GM23338 (cell line): Measurements from ENCODE around the gene COX10. TPM values are rescaled to one million over a fixed set of nuclear protein-coding genes. Genes with fewer than 3 reads are reported as not detected.

Experiments used
- ATAC-seq: fragments of 200-7000 bp; cut with Tn5 transposase; 3 replicates; pipeline ENCODE4 v1.9.1; 2020
- DNase-seq: peaks from one replicate; pipeline ENCODE4 v3.0.0-alpha.2; 2015; ENCODE audit warnings: low spot score
- H2AFZ ChIP-seq: fragments of 200-600 bp; sonication (generic); 2 replicates; pipeline ENCODE4 v1.8.0; 2016; ENCODE audit warnings: antibody characterized with exemption, mild to moderate bottlenecking, moderate library complexity
- H3F3A ChIP-seq: fragments of 200-600 bp; sonication (generic); replicated peaks from 2 replicates; pipeline ENCODE4 v1.8.0; 2017; ENCODE audit warnings: antibody characterized with exemption, mixed run types, low read depth
- H3K27ac ChIP-seq: fragments of 200-600 bp; sonication (generic); 2 replicates; pipeline ENCODE4 v1.6.1; 2016; ENCODE audit warnings: low read depth
- H3K27me3 ChIP-seq: fragments of 200-600 bp; sonication (generic); 2 replicates; pipeline ENCODE4 v1.8.0; 2016; ENCODE audit warnings: mild to moderate bottlenecking, mixed run types, moderate library complexity; ENCODE audit not compliant: insufficient read depth
- H3K36me3 ChIP-seq: fragments of 200-600 bp; sonication (generic); 2 replicates; pipeline ENCODE4 v1.8.0; 2016; ENCODE audit warnings: mild to moderate bottlenecking; ENCODE audit not compliant: insufficient read depth
- H3K4me1 ChIP-seq: fragments of 200-600 bp; sonication (generic); 2 replicates; pipeline ENCODE4 v1.8.0; 2016; ENCODE audit warnings: mild to moderate bottlenecking, moderate library complexity; ENCODE audit not compliant: insufficient read depth
- H3K4me2 ChIP-seq: fragments of 200-600 bp; sonication (generic); 2 replicates; pipeline ENCODE4 v1.7.1; 2017; ENCODE audit warnings: mixed run types
- H3K4me3 ChIP-seq: fragments of 200-600 bp; sonication (generic); 2 replicates; pipeline ENCODE4 v1.6.1; 2016; ENCODE audit warnings: mixed run types
- H3K79me2 ChIP-seq: fragments of 200-600 bp; sonication (generic); replicated peaks from 2 replicates; pipeline ENCODE4 v1.8.0; 2017; ENCODE audit warnings: mild to moderate bottlenecking; ENCODE audit not compliant: insufficient read depth
- H3K9me2 ChIP-seq: fragments of 200-600 bp; sonication (generic); 2 replicates; pipeline ENCODE4 v1.8.0; 2017; ENCODE audit not compliant: insufficient read depth
- H4K20me1 ChIP-seq: fragments of 200-600 bp; sonication (generic); replicated peaks from 2 replicates; pipeline ENCODE4 v1.8.0; 2017; ENCODE audit warnings: mild to moderate bottlenecking; ENCODE audit not compliant: insufficient read depth
- H3K27ac Mint-ChIP-seq: 2 replicates; pipeline ENCODE4 v1.8.0; 2020; ENCODE audit warnings: inconsistent platforms, mild to moderate bottlenecking, moderate library complexity, mixed read lengths
- H3K27me3 Mint-ChIP-seq: 3 replicates; pipeline ENCODE4 v1.8.0; 2022; ENCODE audit warnings: low read depth, mild to moderate bottlenecking, moderate library complexity, mixed read lengths, inconsistent platforms; ENCODE audit not compliant: insufficient read depth, poor library complexity
- H3K36me3 Mint-ChIP-seq: 3 replicates; pipeline ENCODE4 v1.8.0; 2021; ENCODE audit warnings: low read depth, mild to moderate bottlenecking, inconsistent platforms, moderate library complexity, mixed read lengths
- H3K4me1 Mint-ChIP-seq: 3 replicates; pipeline ENCODE4 v1.8.0; 2020; ENCODE audit warnings: mild to moderate bottlenecking, inconsistent platforms, mixed read lengths
- H3K4me3 Mint-ChIP-seq: 3 replicates; pipeline ENCODE4 v1.8.0; 2021; ENCODE audit warnings: moderate library complexity, mild to moderate bottlenecking, inconsistent platforms, mixed read lengths
- H3K9me3 Mint-ChIP-seq: 3 replicates; pipeline ENCODE4 v1.8.0; 2020; ENCODE audit warnings: moderate library complexity, mild to moderate bottlenecking, inconsistent platforms, mixed read lengths
- CREB1 ChIP-seq: fragments of 250-450 bp; sonication (Bioruptor Pico); IDR thresholded peaks from 2 replicates; pipeline ENCODE4 v1.5.0; 2020; ENCODE audit warnings: low read depth, mild to moderate bottlenecking, moderate library complexity
- CTCF ChIP-seq, 2 experiments: fragments of 200-600 bp in 1 of 2; sonication (generic) in 1 of 2; conservative IDR thresholded peaks; 2 replicates each; pipeline versions ENCODE4 v1.5.1 to v1.6.1; 2016 to 2017; ENCODE audit warnings: antibody characterized with exemption in 2 of 2, low read depth in 2 of 2, mild to moderate bottlenecking in 2 of 2, moderate library complexity in 1 of 2
- ETS1 ChIP-seq: IDR thresholded peaks from 2 replicates; pipeline ENCODE4 v1.6.1; 2016; ENCODE audit warnings: antibody characterized with exemption
- EZH2 ChIP-seq: fragments of 200-600 bp; sonication (generic); IDR thresholded peaks from one replicate; pipeline ENCODE4 v1.8.0; 2017; ENCODE audit warnings: antibody characterized with exemption, mild to moderate bottlenecking, low read depth; ENCODE audit not compliant: unreplicated experiment
- EZH2phosphoT487 ChIP-seq: fragments of 200-600 bp; sonication (generic); IDR thresholded peaks from one replicate; pipeline ENCODE4 v1.8.1; 2018; ENCODE audit warnings: antibody characterized with exemption; ENCODE audit not compliant: unreplicated experiment
- JUNB ChIP-seq: IDR thresholded peaks from one replicate; pipeline ENCODE4 v1.6.1; 2016; ENCODE audit warnings: antibody characterized with exemption; ENCODE audit not compliant: unreplicated experiment
- NANOG ChIP-seq: IDR thresholded peaks from 2 replicates; pipeline ENCODE4 v1.6.1; 2016; ENCODE audit warnings: antibody characterized with exemption, borderline replicate concordance
- POLR2AphosphoS5 ChIP-seq: IDR thresholded peaks from 2 replicates; pipeline ENCODE4 v1.6.1; 2016; ENCODE audit warnings: antibody characterized with exemption, low read depth
- REST ChIP-seq: IDR thresholded peaks from one replicate; pipeline ENCODE4 v1.6.1; 2018; ENCODE audit warnings: antibody characterized with exemption; ENCODE audit not compliant: unreplicated experiment
- STAT1 ChIP-seq: IDR thresholded peaks from one replicate; pipeline ENCODE4 v1.6.1; 2016; ENCODE audit warnings: antibody characterized with exemption; ENCODE audit not compliant: unreplicated experiment
- ZNF114 ChIP-seq: fragments of 250-450 bp; sonication (Bioruptor Pico); IDR thresholded peaks from 2 replicates; pipeline ENCODE4 v1.5.0; 2020; ENCODE audit warnings: mild to moderate bottlenecking, moderate library complexity
- ZNF331 ChIP-seq: fragments of 250-450 bp; sonication (Bioruptor Pico); IDR thresholded peaks from 2 replicates; pipeline ENCODE4 v1.5.0; 2020; ENCODE audit warnings: low read depth, mild to moderate bottlenecking, moderate library complexity
- ZNF462 ChIP-seq: fragments of 250-450 bp; sonication (Bioruptor Pico); IDR thresholded peaks from 2 replicates; pipeline ENCODE4 v1.5.0; 2020; ENCODE audit warnings: mild to moderate bottlenecking, moderate library complexity
- polyA plus RNA-seq: library from polyadenylated mRNA; unstranded; fragments of >200 nt; fragmentation: Nextera tagmentation; extraction: Ambion mirVana; gene quantifications from 2 replicates; pipeline ENCODE4 v1.2.1, GENCODE V29; 2016
- total RNA-seq: library from RNA; depleted of rRNA; stranded (reverse); fragments of >200 nt; shearing (Covaris generic); gene quantifications from 2 replicates; pipeline ENCODE4 v1.2.3, GENCODE V29; 2014

Gene COX10
- total and polyA plus RNA-seq, 2 experiments from 2014 or later: 25.7 to 46.6 TPM

- Histone ChIP-seq H3F3A (no peaks in the 10 kb centered on the region), H3K9me2 (no peaks in the 10 kb centered on the region), H3K4me1 (peaks cover 4% of the 10 kb centered on the region; the same call in 1 of the 2 replicates), H3K4me3 (no peak overlapping the region), H4K20me1 (peaks cover 11% of the 10 kb centered on the region; the same call in 1 of the 2 replicates), H3K4me2 (no peak overlapping the region), H3K79me2 (peaks cover 74% of the 10 kb centered on the region), H3K27me3 (no peaks in the 10 kb centered on the region), H3K36me3 (no peaks in the 10 kb centered on the region), H3K27ac (no peak overlapping the region), H2AFZ (no peak overlapping the region)
- ATAC-seq (no peak), DNase-seq (no peak)
- Mint-ChIP-seq H3K27me3 (no peaks in the 10 kb centered on the region), H3K4me3 (no peak overlapping the region), H3K27ac (no peak overlapping the region), H3K4me1 (peaks cover 17% of the 10 kb centered on the region), H3K9me3 (no peaks in the 10 kb centered on the region), H3K36me3 (no peaks in the 10 kb centered on the region)
- TF ChIP-seq REST (no peak), ZNF462 (CRISPR knock-in tag) (no peak), POLR2AphosphoS5 (no peak), JUNB (no peak), ZNF331 (no peak), NANOG (no peak), CREB1 (CRISPR knock-in tag) (no peak), EZH2phosphoT487 (no peak), STAT1 (no peak), ZNF114 (CRISPR knock-in tag) (no peak), ETS1 (no peak), CTCF (conservative IDR thresholded peaks at IDR 0.05; ENCODE audit: low read depth in 2 of 2) (no peak), EZH2 (no peak)
Observed at GRCh38 chr17:14086189-14086588, 16.9 kb downstream of the COX10 start.
